RWPE1 (cell line): ENCODE measurements around the gene EMP1.

Source experiments
- CTCF ChIA-PET: fragments of 350-600 bp; sonication (Branson Sonifier 250); formaldehyde crosslinking; extraction: SDS; loops from one replicate; lab custom pipeline; 2021; lab: Yijun Ruan, JAX
- POLR2A ChIA-PET: fragments of 400-600 bp; formaldehyde crosslinking; extraction: SDS; loops from one replicate; lab custom pipeline; 2020; ENCODE audit warnings: antibody characterized with exemption; ENCODE audit not compliant: low non-redundant PET; lab: Yijun Ruan, JAX
- DNase-seq: peaks from one replicate; pipeline ENCODE4 v3.0.0; 2012; ENCODE audit warnings: low spot score
- H3K27ac ChIP-seq: fragments of 450-650 bp; 2 replicates; pipeline ENCODE4 v1.5.1; 2017
- TF ChIP-seq, protein P1 (sequence below): fragments of 450-650 bp; conservative IDR thresholded peaks from 2 replicates; pipeline ENCODE4 v1.5.1; 2017; ENCODE audit warnings: low read depth, mild to moderate bottlenecking

The EMP1 gene

DNA sequence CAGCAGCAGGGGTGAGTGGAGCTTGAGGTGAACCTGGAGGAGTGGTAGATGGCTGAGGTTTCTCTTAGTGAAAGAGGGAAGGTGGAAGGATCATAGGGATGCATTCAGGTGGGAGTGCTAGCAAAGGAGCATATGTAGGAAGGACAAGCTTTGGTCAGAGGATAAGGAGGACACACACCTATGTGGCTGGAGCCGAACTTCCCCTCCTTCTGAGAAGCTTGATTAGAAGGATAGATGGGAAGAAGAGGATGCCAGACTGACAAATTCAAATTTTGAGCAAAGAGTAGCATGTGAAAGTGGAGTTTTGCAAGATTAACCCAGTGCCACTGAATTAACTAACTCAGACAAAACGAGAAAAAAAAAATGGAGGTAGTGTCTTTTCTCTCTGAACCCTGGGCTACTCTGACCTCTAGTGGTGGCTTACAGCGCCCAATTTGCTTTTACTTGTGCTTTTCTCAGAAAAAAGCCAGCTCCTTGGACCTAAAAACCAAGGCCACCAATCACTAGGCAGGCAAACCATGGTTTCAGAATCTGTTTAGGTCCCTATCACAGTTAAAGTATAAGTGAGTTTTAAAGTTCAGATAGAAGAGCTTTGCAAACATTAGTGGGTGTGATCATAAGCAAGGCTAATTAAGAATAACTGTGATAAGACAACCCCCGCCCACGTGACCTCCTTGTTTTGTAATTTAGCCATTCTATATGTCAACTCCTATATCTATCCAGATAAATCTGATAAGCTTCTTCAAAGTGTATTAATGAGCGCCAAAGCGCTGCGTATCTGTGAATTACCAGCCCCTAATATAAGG, 15.5 kb downstream of the EMP1 start:
- CTCF ChIA-PET: interaction anchor here (0.6 to 1.6 kb wide), 25 partner anchors 9 to 810 kb away, joined by 3 to 23 read pairs (median 4); no protein-coding TSS in a partner anchor
- TF ChIP-seq, protein P1, sequence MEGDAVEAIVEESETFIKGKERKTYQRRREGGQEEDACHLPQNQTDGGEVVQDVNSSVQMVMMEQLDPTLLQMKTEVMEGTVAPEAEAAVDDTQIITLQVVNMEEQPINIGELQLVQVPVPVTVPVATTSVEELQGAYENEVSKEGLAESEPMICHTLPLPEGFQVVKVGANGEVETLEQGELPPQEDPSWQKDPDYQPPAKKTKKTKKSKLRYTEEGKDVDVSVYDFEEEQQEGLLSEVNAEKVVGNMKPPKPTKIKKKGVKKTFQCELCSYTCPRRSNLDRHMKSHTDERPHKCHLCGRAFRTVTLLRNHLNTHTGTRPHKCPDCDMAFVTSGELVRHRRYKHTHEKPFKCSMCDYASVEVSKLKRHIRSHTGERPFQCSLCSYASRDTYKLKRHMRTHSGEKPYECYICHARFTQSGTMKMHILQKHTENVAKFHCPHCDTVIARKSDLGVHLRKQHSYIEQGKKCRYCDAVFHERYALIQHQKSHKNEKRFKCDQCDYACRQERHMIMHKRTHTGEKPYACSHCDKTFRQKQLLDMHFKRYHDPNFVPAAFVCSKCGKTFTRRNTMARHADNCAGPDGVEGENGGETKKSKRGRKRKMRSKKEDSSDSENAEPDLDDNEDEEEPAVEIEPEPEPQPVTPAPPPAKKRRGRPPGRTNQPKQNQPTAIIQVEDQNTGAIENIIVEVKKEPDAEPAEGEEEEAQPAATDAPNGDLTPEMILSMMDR: peak; percentile 57
- H3K27ac ChIP-seq: peak overlapping the region; percentile 55; the same call in 1 of the 2 replicates
- POLR2A ChIA-PET: interaction anchor here (0.7 kb wide), 1 partner anchor 1566 kb away, joined by 3 read pairs; no protein-coding TSS in a partner anchor
- DNase-seq: no peak

DNA sequence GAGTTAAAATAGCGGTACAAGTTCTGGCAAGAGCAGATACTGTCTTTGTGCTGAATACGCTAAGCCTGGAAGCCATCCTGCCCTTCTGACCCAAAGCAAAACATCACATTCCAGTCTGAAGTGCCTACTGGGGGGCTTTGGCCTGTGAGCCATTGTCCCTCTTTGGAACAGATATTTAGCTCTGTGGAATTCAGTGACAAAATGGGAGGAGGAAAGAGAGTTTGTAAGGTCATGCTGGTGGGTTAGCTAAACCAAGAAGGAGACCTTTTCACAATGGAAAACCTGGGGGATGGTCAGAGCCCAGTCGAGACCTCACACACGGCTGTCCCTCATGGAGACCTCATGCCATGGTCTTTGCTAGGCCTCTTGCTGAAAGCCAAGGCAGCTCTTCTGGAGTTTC, 18.5 kb downstream of the EMP1 start:
- H3K27ac ChIP-seq: no peak overlapping the region
- TF ChIP-seq, protein P1: no peak
- DNase-seq: no peak
- CTCF ChIA-PET: no interaction called here
- POLR2A ChIA-PET: no interaction called here

DNA sequence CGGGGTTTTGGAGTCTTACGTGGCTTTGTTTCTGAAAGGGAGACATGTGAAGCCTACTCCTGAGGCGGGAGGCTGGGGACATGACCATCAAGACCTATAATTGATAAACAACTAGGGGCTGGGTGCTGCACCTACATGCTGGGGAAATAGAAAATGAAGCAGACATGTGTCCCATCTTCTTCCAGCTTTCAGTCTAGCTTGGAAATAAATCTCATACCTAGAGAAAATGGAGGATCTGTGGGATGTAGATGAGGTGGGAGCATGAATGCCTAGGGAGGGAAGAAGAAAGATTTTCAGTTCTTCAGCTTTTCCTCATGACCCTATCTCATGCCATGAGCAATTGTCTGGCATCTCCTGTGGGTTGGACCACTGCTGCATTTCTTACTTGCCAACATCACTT, 22.1 kb downstream of the EMP1 start:
- TF ChIP-seq, protein P1: no peak
- POLR2A ChIA-PET: no interaction called here
- CTCF ChIA-PET: no interaction called here
- no peak overlapping the region for H3K27ac ChIP-seq
- no peak for DNase-seq

DNA sequence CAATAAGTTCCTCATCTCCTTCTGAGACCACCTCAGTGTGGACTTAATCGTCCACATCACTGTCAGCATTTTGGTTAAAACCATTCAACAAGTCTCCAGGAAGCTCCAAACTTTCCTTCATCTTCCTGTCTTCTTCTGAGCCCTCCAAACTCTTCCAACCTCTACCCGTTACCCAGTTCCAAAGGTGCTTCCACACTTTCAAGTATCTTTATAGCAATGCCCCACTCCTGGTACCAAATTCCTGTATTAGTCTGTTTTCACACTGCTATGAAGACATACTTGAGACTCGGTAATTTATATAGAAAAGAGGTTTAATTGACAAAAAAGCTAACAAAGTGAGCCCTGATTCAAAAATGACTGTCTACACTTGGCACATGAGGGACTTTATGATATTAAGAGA, 22.8 kb downstream of the EMP1 start:
- CTCF ChIA-PET: no interaction called here
- TF ChIP-seq, protein P1: no peak
- no peak overlapping the region for H3K27ac ChIP-seq
- POLR2A ChIA-PET: no interaction called here
- no peak for DNase-seq

DNA sequence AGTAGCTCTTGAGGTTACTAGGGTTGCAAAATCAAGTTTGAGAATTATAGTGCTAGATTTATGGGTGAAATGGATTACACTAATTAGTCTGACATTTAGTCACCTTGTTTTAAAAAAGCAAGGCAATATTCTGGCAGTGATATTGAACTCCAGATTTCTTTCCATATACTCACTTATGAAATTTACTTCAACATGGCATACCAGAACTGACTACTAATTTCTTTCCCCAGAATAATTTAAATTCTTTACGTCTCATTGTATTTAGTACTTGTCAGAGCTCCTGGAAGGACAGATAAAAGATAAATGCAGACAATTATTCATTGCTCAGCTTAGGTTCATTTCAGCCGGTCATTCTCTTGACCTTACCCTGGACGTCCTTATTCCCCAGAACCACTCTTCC, 24.3 kb downstream of the EMP1 start:
- ChIA-PET POLR2A (no interaction called here), CTCF (interaction anchor here (1.0 kb wide), 1 partner anchor 8 kb away, joined by 4 read pairs; no protein-coding TSS in a partner anchor)
- DNase-seq: no peak
- TF ChIP-seq, protein P1: no peak
- peak overlapping the region; percentile 80 for H3K27ac ChIP-seq

DNA sequence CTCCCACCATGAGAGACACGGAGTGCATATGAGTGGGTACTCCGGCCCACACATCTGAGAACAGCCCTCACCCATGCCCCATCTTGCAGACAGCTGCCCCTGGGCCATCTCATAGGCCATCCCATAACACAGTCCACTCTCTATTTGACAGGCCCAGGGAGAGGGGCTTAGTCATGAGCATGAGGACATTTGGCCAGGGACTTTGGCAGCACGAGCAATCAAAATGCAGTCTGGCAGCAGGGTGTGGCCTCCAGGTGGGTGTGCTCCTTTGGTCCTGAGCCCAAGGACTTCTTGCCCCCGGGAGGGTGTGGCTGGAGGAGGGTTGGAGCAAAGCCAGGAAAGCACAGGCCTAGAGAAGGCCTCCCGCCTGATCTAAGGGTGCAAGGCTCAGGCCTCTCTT, 25.6 kb downstream of the EMP1 start:
- TF ChIP-seq, protein P1: no peak
- ChIA-PET CTCF (interaction anchor here (0.6 kb wide), 1 partner anchor 196 kb away, joined by 4 read pairs; no protein-coding TSS in a partner anchor), POLR2A (no interaction called here)
- H3K27ac ChIP-seq: peak overlapping the region; percentile 80
- peak; percentile 52 for DNase-seq
